HCT116 (cell line): ENCODE data around the gene GGCT.

Experiments used
- ATF3 ChIP-seq: IDR thresholded peaks from 2 replicates; pipeline ENCODE4 v1.6.1; 2012
- CBX3 ChIP-seq: IDR thresholded peaks from 2 replicates; pipeline ENCODE4 v1.6.1; 2012; ENCODE audit warnings: low read depth
- CEBPB ChIP-seq: IDR thresholded peaks from 2 replicates; pipeline ENCODE4 v1.6.1; 2012; ENCODE audit warnings: low read depth
- CTCF ChIP-seq, 3 experiments: fragments of 200-600 bp in 1 of 3; sonication (generic) in 1 of 3; IDR thresholded peaks in 2 of 3; conservative IDR thresholded peaks in 1 of 3; 2 replicates each; pipeline ENCODE4 v1.5.1; 2012 to 2017; ENCODE audit warnings: low read depth in 2 of 3, low read length in 2 of 3, antibody characterized with exemption in 1 of 3, borderline replicate concordance in 1 of 3, control low read depth in 1 of 3, mild to moderate bottlenecking in 1 of 3, mixed read lengths in 1 of 3, mixed run types in 1 of 3, moderate library complexity in 1 of 3; ENCODE audit not compliant: insufficient read depth in 1 of 3
- EGR1 ChIP-seq: IDR thresholded peaks from 2 replicates; pipeline ENCODE4 v1.6.1; 2012; ENCODE audit warnings: low read depth
- EZH2 ChIP-seq: fragments of 200-600 bp; sonication (generic); IDR thresholded peaks from 2 replicates; pipeline ENCODE4 v1.6.1; 2017; ENCODE audit warnings: antibody characterized with exemption, mixed run types
- FOSL1 ChIP-seq: IDR thresholded peaks from 2 replicates; pipeline ENCODE4 v1.6.1; 2012; ENCODE audit warnings: low read depth
- JUND ChIP-seq: IDR thresholded peaks from 2 replicates; pipeline ENCODE4 v1.6.1; 2012
- POLR2A ChIP-seq: IDR thresholded peaks from 2 replicates; pipeline ENCODE4 v1.7.0; 2011; ENCODE audit warnings: borderline replicate concordance; ENCODE audit not compliant: insufficient read depth, insufficient read length; ENCODE audit errors: extremely low read depth
- POLR2AphosphoS5 ChIP-seq: IDR thresholded peaks from 2 replicates; pipeline ENCODE4 v1.6.1; 2011; ENCODE audit warnings: mild to moderate bottlenecking, low read depth, low read length, moderate library complexity
- RAD21 ChIP-seq: IDR thresholded peaks from 2 replicates; pipeline ENCODE4 v1.6.1; 2012; ENCODE audit warnings: low read depth, mild to moderate bottlenecking
- REST ChIP-seq: IDR thresholded peaks from 2 replicates; pipeline ENCODE4 v1.6.1; 2012; ENCODE audit warnings: low read depth
- SIN3A ChIP-seq: IDR thresholded peaks from 2 replicates; pipeline ENCODE4 v1.6.1; 2012; ENCODE audit warnings: low read depth
- SP1 ChIP-seq: IDR thresholded peaks from 2 replicates; pipeline ENCODE4 v1.6.1; 2012; ENCODE audit warnings: low read depth

GRCh38 chr7:30472784-30473775 is 31.5 kb downstream of the GGCT start:
- TF ChIP-seq CTCF (IDR thresholded peaks at IDR 0.05 in 2 of 3, conservative IDR thresholded peaks at IDR 0.05 in 1 of 3; ENCODE audit: borderline replicate concordance in 1 of 3, insufficient read depth in 1 of 3, low read depth in 2 of 3, low read length in 2 of 3) (no peak), SIN3A (no peak), EZH2 (no peak), POLR2A (no peak), SP1 (no peak), ATF3 (no peak), REST (no peak), POLR2AphosphoS5 (no peak), CEBPB (no peak), JUND (no peak), RAD21 (no peak), EGR1 (no peak), FOSL1 (no peak), CBX3 (no peak)
